Activated gamma-delta T cell treated with anti-CD3 and anti-CD28 coated beads, Interleukin-2, amount 50 U/mL, for 16 hours (primary cell): Measurements from ENCODE around the gene CIDEA.
"Not testable (repeated sequence)": the region's sequence is repeated elsewhere in the genome, so short reads cannot be mapped to it uniquely, and the experiment has no call there.

Source experiments
- DNase-seq: peaks from one replicate; pipeline ENCODE4 v3.0.0-alpha.2; 2020; ENCODE audit warnings: low read depth

CIDEA gene

GRCh38 chr18:12239431-12239830 is 14.7 kb upstream of the CIDEA start:
- DNase-seq, result no peak

- no peak for DNase-seq
Measured at GRCh38 chr18:12242658-12243260, 11.4 kb upstream of the CIDEA start.

- not testable (repeated sequence) for DNase-seq
Measured at GRCh38 chr18:12243272-12243671, 10.9 kb upstream of the CIDEA start.

DNA sequence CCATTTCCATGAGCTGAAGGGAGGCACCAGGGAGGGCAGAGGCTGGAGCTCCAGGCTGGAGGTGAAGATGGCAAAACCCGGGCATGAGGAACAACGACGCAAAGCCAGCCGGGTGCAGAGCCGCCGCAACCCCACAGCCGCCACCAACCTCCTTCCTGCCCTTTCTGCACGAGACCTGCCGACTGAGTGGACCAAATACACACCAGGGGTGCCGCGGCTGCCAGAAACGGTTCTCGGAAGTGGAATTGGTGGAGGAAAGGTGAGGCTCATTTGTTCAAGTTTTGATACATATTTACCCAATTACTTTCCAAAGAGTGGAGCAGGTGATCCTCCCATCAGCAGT is 8.4 kb upstream of the CIDEA start:
- DNase-seq, result no peak

DNA sequence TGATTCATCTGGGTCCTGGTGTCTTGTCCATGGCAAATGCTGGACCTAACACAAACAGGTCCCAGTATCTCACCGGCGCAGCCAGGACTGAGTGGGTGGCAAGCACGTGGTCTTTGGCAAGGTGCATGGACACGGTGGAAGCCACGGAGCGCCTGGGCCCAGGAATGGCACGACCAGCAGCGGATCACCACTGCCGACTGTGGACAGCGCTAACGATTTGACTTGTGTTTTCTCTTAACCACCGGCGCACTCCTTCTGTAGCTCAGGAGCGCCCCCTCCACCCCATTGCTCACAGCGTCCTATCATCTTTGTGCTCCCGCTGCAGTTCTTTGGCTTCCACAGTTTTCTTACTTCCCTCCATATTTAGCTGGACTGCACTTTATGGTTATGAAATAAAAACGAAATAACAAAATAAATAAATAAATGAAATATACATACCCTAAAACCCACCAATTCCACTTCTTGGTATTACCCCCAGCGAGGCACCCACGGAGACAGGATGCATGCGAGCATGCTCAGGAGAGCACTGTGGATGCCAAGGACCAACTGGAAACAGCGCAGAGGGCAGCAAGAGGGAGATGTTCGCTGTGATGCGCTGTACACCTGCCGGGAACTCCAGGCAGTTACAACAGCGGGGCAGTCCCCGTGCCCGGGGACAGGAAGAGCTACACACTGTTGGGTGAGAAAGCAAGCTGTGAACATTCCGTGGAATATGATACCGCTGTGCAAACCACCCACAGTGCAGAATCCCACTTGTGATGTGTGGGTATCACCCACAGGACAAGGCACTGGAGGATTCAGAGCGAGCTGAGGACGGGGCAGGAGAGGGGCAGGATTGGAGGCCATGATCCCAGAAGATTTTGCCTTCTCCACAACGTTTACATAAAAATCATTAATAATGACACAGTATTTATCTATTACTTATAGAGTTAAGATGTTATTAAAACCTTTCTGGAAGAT is 7.0 kb upstream of the CIDEA start:
- DNase-seq, result no peak

- DNase-seq, result no peak
Measured at GRCh38 chr18:12247946-12248345, 6.2 kb upstream of the CIDEA start.

DNA sequence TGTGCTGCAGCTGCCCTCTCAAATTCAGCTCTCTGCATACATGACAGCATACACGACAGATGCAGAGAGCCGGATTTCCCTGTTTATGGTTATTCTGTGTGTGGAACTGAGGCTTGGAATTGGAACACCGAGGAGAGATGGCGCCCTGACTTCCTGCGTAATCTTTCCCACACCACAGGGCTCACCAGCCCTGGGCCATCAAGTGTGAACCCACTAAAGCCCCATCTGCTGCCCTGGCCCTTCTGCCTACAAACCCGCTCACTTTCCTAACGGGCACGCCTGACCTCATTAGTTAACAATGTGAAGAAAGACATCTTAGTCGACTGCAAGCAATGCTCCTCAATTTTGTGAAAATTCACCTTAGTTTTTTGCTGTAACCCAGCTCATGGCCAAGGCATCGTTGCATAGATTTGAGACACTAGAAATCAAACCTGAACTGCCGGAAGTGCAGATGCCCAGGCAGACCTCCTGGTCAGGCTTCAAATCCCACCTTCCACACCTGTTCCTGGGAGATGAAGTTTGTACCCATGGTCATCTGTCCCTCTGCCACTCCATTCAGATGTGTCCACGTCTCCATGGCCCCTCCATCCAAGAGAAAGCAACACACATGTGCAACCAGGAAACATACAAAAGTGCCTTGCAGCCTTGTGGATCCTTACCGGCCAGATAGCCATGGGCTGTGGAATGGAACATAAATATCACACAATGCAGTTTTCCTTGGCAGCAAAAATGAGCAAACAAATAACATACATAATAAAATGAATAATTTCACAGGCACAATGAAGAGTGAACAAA is 5.0 kb upstream of the CIDEA start:
- DNase-seq, result no peak

DNA sequence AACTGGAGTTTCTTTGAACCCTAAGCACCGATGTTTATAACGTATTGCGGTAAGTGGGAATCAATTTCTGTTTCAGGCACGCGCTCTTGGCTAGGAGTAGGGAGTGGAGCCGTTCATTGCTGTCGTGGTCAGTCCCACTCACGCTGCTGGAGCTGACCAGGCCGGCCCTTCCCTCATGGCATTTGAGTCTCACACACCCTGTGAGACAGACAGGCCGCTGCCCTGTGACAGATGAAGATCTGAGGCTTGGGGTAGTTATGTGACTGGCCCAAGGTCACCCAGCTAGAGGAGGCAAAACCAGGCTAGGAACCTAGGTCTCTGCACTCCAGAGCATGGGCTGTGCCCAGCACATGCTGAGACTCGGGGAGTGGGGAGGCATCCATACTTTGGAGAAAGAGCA is 2.9 kb upstream of the CIDEA start:
- DNase-seq, result no peak

DNA sequence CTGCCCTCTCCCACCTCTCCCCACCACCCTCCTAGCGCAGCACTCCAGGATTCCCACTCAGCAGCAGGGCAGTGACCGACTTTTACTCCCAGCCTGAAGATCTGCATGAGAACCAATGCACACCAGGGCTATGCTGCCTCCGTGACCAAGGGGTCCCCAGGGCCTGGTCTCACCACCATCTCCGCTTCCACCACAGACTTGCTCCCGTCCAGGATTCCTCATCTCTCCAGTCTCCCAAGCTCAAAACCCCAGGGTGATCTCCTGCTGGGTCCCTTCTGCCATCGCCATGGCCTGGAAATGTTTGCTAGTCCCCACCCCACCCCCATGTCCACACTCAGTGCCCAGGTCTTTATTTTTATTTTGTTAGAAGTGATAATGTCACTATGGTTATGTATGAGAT is 2.1 kb upstream of the CIDEA start:
- DNase-seq, result no peak

GRCh38 chr18:12253027-12253426 is 1.1 kb upstream of the CIDEA start:
- DNase-seq, result no peak

DNA sequence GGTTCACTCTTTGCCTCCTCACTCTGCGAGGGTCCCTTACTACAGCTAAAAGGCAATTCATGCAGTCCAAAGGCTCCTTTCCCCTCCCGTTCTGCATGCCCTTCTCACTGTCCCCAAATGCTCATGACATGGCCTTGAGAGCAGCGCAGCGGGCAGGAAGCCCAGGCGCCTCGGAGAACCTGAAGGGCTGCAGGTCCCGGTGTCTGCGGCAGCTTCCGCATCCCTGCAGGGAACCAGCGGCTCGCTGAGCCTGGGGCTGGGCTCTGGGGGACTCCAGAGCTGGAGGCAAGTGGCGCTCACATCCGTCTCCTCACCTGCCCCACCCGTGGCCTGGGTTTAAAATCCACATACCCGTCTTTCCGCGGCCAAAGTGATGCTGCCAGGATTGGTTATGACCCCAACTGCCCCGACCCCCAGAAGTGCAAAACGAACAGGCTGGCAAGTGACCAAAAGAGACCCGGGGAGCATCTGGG is 462 bp upstream of the CIDEA start:
- no peak for DNase-seq

DNA sequence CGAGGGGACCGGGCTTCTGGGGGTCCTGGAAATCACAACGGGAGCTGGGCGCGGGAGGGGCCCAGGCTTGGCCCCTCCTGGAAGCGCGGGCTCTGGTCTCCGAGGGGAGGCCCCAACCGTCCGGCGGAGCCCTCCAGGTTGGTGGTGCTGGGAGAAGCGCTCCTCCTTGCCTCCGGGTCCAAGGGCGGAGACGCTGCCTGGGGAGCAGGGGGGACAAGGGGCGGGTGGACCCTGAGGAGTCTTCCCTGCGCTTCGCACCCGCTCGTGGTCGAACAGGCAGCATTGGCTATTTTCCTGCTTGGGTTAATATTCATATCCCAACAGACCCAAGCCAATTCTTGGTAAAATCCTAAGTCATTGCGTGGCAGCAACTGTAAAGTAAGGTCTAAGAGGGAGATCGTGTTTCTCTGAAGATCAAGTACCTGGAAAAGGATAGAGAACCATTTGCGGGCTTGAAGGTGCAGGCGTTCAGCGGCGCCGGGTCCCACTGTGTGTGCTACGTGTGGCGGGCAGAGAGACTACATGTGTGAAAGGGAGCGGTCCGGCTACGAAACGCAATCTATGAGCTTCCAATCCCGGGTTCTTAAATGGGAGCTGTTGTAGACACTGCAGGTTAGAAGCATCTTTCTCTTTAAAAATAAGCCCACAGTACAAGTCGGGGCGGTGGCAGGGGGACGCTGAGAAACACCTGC is 805 bp downstream of the CIDEA start:
- DNase-seq, result no peak

DNA sequence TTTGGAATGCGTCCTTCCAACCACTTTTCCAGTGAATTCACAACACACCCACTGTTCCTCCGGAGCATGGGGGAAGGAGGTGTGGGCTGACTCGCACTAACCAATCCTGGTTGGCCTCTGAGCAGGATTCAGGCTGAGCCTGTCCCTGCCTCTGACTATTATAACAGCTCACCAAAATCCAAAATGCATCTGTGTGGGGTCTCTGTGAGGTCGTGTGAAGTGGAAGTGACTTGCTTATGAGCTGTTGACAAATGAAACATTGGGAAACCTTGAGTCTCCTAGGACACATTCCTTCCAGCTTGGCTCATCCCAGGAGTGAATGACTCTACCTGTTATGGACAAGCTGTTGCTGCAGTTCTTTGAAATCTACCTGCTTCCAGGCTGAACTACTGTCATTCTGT is 1.5 kb downstream of the CIDEA start:
- no peak for DNase-seq

DNA sequence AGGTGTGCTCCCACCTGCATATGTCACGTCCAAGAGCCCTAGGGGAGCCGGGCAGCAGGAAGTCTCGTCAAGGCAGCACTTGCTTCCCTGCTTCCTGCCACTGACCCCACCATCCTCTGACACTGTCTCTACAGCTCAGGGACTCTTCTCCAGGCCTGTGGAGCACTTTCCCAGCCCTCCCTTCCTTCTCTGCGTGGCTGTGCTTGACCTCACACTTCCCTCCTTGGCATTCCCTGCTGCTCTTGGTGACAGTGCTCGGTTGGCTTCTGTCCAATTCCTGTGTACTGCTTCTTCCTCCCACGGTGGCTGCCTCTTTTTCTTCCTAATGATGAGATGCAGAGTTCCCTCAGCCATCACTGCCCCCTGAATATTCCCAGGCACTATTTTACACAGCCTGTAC is 2.8 kb downstream of the CIDEA start:
- DNase-seq, result no peak

DNA sequence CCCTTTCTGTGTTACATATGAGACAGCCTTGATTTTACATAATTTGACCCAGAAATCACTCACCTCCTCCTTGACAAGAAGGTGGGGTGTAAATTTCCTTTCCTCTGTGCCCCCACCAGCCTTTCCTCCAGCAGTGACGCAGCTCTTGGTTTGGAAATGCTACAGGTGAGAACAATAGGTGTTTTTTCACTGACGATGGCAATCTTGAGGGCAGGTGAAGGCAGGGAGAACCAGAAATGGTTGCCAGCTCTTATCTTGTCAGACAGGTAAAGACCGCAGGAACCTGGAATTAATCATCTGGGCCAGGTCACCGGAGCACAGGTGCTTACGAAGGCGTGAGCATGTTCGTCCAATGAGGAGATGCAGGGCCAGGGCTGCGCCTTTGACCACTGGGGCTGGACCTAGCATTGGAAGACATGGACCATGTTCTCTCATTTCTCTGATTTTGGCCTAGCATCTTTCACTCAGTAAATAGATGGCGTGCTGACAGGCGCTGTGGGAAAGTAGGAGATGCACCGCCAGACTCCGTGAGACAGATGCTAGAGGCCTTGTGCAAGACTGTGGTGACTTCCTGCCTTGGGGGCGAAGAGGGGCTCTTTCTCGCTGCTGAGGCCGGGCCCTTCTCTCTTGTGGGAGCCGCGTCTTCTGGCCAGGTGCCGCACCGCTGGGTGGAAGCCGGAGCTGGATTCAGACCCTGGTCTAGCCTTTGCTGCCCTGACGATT is 4.0 kb downstream of the CIDEA start:
- no peak for DNase-seq

- DNase-seq, result no peak
Measured at GRCh38 chr18:12258719-12259705, 4.9 kb downstream of the CIDEA start.

DNA sequence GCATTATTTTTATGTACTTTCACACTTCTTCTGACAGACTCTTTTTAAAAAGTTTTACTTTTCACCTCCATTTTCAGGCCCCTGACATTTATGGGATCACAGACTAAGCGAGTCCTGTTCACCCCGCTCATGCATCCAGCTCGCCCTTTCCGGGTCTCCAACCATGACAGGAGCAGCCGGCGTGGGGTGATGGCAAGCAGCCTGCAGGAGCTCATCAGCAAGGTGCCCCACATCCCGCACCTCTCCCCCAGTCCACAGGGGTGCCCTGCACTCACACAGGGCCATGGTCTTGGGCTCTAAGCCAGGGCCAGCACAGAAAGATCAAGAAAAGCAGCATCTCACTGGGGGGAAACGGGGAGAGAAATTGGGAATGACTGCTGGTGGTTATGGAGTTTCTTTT is 8.6 kb downstream of the CIDEA start:
- no peak for DNase-seq

DNA sequence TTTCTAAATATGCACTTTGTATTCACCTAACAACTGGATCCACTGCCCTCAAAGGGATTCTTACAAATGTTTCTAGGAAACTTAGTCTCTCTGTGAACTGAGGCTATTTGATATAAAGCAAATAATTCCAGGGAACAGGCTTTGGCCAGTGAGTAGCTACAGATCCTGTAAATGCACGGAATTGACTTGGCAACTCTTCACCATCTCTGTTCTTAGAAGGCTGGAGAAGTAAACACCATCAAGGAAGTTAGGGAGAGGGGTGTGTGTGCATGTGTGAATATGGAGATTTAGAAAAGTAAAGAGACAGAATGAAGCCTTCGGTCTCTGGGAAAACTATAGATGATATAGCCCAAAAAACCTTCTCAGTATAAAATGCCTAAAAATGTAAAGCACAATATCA is 10.7 kb downstream of the CIDEA start:
- no peak for DNase-seq

DNA sequence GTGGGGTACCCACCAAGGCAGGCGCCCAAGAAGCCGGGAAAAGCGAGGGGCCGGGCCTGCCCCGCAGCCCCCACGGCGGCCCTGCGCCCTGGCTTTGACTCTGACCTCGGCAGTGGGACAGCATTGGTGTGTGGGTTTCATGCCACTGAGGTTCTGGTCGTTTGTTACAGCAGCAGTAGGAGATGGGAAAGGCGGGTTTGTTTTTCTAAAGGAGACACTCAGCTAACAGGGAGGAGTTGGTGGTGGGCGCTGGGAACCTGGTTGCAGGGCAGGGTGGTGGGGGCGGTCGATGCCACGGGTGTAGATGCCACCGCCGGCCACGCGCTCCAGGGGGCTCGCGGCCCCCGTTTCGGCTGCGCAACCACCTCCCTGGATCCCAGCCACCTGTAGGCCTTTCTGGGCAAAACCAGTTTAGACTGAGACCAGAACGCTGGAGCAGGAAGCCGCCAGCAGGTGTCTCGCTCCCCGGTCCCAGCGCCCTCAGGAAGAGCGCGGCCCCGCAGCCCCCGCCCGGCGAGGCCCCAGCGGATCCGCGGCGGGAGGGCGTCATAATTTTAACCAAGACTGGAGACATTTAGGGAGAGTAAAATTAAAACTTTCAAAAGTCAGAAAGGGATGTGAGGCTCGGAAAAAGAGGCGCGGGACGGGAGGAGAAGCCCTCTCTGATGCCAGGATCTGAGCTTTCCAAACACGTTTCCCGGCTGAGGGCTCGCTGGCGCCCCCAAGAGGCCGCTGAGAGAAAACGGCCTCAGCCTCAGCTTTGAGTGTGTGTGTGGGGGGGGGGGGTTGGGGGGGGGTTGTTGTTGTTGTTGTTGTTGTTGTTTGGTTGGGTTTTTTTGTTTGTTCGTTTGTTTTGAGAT is 17.4 kb downstream of the CIDEA start:
- no peak for DNase-seq
